Uterus (tissue), 2 donors: Measurements from ENCODE around the gene RAB7A.

Experiments used
- POLR2A ChIP-seq, 2 donors: fragments of 450-650 bp; IDR thresholded peaks; one replicate each; pipeline ENCODE4 v1.6.1; 2016; ENCODE audit warnings: antibody characterized with exemption in 2 of 2, mild to moderate bottlenecking in 1 of 2, moderate library complexity in 1 of 2
- TF ChIP-seq, protein P1 (sequence below), 4 experiments: fragments of 200-600 bp in 2 of 4; fragments of 450-650 bp in 2 of 4; sonication (generic) in 2 of 4; IDR thresholded peaks; one replicate each; pipeline ENCODE4 v1.5.1; 2016 to 2019; ENCODE audit warnings: antibody characterized with exemption in 4 of 4, mild to moderate bottlenecking in 2 of 4, moderate library complexity in 1 of 4

DNA sequence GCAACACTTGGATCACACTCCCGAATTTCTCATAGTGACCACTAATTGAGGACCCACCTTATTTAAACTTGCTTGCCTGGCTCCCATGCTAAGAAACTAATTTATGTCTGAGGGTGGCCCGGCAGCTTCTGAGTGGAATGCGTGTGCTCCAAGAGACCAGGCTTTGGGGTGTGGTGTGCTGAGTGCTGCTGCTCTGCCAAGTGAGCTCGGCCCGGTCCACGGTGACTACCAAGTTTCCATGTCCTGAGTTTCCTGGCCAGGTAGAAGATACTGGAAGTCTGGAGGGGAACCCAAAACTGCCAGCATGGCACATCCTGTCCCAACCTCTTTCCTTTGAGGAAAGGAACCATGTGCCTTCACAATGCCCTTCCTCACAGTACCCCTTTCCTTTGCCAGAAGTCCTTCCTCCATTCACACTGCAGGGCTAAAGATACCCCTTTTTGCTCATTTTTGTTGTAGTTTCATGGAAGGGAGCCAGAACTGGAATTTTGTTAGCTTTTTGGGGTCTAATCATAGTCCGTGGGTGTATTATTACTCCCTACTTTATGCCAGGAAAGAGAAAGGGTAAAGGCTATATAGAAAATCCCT, 94.4 kb downstream of the RAB7A start:
- TF ChIP-seq POLR2A (IDR thresholded peaks at IDR 0.05) = no peak
- TF ChIP-seq, protein P1, sequence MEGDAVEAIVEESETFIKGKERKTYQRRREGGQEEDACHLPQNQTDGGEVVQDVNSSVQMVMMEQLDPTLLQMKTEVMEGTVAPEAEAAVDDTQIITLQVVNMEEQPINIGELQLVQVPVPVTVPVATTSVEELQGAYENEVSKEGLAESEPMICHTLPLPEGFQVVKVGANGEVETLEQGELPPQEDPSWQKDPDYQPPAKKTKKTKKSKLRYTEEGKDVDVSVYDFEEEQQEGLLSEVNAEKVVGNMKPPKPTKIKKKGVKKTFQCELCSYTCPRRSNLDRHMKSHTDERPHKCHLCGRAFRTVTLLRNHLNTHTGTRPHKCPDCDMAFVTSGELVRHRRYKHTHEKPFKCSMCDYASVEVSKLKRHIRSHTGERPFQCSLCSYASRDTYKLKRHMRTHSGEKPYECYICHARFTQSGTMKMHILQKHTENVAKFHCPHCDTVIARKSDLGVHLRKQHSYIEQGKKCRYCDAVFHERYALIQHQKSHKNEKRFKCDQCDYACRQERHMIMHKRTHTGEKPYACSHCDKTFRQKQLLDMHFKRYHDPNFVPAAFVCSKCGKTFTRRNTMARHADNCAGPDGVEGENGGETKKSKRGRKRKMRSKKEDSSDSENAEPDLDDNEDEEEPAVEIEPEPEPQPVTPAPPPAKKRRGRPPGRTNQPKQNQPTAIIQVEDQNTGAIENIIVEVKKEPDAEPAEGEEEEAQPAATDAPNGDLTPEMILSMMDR (IDR thresholded peaks at IDR 0.05) = no peak
